Measurements from ENCODE around the gene SPACDR. TPM values are rescaled to one million over a fixed set of nuclear protein-coding genes. Genes with fewer than 3 reads are reported as not detected.
"Not testable (repeated sequence)": the region's sequence is repeated elsewhere in the genome, so short reads cannot be mapped to it uniquely, and the experiment has no call there.

Gene SPACDR
- total RNA-seq, 1 donor from 2014 or later, result 0.49 TPM

DNA sequence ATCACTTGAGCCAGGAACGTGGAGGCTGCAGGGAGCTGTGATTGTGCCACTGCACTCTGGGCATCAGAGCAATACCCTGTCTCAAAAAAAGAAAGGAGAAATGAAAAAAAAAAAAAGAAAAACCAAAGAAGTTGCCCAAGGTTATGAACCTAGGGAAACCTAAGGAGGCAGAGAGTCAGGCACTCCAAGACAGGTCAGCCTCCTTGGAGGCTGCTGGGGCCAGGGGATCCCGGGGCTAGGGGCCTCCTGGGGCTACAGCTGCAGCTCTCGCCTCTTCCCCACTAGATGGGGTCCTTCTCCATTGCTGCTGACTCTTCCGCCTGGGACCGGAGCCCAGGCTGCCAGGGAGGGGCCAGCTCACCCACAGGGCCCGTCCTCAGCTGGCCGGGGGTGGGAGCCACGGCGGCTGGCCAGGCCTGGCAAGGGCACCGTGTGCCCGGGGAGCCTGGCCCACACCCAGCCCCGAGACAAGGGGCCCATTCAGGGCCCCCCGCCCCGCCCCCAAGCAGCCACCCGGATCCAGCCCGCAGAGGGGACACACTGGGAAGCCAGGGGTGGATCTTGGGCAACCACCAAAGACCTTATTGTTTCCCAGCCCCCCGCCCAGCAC, 1.7 kb upstream of the SPACDR start:
- DNase-seq, result peak; percentile 42

- no peak for DNase-seq
Measured at GRCh38 chr7:100465299-100465698, 1.2 kb upstream of the SPACDR start.

GRCh38 chr7:100464791-100465190, 731 bp upstream of the SPACDR start:
- no peak for DNase-seq

GRCh38 chr7:100457033-100457432, 7.0 kb downstream of the SPACDR start:
- no peak for DNase-seq

DNA sequence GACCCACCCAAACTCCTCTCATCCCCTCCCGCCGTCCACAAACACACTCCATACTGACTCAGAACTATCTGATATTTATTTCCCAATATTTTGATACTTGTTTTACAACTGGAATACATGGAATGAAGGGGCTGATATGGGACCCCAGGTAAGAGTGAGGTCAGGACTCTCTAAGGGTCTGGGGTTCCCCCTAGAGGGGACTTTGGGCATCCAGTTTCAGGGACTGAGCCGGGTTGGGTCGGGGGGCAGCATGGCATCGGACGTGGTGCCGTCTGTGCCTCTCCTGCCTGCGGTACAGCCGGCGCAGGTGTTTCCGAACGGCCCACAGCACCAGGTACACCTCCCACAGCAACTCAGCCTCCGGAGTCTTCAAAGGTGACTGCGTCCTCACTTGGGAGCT, 7.5 kb downstream of the SPACDR start:
- DNase-seq, result no peak

- no peak for DNase-seq
Measured at GRCh38 chr7:100455206-100455605, 8.9 kb downstream of the SPACDR start.

DNA sequence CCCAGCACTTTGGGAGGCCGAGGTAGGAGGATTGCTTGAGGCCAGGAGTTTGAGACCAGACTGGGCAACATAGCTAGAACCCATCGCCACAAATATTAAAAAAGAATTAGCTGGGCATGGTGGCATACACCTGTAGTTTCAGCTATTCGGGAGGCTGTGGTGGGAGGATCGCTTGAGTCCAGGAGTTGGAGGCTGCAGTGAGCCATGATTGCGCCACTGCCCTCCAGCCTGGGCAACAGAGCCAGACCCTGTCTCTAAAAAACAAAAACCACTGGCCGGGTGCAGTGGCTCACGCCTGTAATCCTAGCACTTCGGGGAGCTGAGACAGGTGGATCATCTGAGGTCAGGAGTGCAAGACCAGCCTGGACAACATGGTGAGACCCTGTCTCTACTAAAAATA, 10.2 kb downstream of the SPACDR start:
- DNase-seq, result not testable (repeated sequence)

GRCh38 chr7:100452513-100452912, 11.5 kb downstream of the SPACDR start:
- no peak for DNase-seq

- DNase-seq, result no peak
Measured at GRCh38 chr7:100449190-100449795, 14.8 kb downstream of the SPACDR start.

DNA sequence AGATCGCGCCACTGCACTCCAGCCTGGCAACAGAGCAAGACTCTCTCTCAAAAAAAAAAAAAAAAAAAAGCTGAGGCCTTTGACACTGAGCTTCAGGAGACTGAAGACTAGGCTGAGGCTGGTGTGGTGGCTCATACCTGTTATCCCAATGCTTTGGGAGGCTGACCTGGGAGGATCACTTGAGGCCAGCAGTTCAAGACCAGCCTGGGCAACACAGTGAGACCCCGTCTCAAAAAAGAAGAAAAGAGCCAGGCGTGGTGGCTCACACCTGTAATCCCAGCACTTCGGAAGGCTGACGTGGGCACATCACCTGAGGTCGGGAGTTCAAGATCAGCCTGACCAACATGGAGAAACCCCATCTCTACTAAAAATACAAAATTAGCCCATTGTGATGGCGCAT, 16.7 kb downstream of the SPACDR start:
- DNase-seq, result not testable (repeated sequence)

GRCh38 chr7:100446040-100446439, 18.0 kb downstream of the SPACDR start:
- DNase-seq, result no peak

DNA sequence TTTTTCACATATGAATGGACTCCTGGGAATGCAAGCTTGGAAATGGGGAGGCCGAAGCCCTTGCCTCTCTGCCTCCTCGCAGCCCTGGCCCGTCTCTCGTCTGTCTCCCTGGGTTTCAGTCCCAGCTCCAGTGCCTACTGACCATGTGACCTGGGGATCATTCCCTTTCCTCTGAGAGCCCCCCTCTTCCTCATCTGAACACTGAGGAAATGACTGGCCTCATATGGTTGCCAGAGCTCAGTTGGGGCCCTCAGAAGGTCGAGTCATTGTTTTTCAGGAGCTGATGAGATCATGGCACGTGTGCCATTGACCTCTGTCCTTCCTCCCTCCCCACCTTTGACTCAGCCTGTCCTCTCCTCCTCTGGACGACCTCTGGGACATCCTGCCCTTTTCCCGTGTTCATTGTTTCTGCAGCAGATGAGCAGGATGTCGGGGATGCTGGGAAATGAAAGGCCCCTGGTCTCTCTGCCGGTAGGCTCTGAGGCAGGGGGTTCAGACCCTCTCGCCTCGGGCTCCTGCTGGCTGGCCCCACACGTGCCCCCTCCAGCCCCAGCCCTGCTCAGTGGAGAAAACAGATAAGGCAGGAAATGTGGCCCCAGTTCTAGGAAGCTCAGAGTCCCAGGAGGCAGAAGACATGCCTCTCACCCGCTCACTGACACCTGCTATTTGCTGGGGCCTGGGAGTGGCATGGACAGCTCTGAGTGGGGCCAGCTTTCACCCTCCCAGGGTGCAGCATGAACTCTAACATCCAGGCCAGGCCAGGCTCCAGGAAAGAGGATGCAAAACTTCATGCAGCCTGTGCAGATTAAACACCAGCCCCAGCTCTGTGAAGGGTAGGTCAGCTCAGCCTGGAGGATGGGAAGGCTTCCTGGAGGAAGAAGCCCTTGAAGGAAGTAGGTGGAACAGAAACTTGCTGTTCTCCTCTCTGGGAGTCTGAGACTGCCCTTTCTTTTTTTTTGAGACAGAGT, 19.5 kb downstream of the SPACDR start:
- DNase-seq, result peak; percentile 61

GRCh38 chr7:100443096-100443840, 20.8 kb downstream of the SPACDR start:
- no peak for DNase-seq

DNA sequence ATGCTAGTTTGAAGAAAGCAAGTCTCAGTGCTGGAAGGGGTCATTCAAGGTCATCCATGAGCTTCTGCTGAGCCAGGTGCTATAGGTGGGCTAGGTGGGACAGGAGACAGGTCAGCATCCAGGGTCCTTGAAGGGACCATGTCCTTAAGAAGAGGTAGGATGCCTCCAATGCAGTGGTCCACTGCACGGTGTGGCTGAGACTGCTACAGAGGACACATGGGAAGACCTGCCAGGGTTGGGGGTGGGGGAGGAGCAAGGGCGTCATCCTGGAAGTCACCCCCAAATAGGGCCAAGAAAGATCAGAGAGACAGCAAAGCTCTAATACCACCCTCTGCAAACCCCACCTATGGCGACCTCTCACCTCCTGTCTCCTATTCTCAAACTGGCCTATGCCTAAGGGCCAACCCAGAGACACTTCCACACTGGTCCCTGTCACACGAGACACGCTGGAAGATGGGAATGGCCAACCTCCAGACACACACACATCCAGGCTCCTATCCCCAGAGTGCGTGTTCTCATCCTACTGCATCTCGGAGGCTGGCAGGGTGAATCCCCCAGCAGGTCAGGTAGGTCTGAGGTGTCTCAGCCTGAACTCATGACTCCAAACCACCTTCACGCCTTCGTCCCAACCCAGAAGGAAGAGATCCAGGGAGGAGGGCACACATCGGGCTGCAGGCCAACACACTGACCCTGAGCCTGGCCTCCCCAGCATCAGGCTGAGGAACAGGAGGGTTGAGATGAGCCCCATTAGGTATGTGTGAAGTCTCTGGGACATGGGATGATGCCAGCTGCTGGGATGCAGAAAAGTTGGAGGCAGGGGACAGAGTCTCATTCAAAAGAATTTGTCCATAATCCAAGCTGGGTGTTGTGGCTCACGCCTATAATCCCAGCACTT, 22.2 kb downstream of the SPACDR start:
- no peak for DNase-seq

GRCh38 chr7:100439244-100439643, 24.8 kb downstream of the SPACDR start:
- not testable (repeated sequence) for DNase-seq

DNA sequence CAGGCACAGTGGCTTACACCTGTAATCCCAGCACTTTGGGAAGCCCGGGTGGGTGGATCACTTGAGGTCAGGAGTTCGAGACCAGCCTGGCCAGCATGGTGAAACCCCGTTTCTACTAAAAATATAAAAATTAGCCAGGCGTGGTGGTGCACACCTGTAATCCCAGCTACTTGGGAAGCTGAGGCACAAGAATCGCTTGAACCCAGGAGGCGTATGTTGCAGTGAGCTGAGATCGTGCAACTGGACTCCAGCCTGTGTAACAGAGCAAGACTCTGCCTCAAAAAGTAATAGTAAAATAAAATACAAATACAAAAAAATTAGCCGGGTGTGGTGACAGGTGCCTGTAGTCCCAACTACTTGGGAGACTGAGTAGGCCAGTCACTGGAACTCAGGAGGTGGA, 25.3 kb downstream of the SPACDR start:
- DNase-seq, result not testable (repeated sequence)

GRCh38 chr7:100438172-100438571, 25.9 kb downstream of the SPACDR start:
- DNase-seq, result no peak

DNA sequence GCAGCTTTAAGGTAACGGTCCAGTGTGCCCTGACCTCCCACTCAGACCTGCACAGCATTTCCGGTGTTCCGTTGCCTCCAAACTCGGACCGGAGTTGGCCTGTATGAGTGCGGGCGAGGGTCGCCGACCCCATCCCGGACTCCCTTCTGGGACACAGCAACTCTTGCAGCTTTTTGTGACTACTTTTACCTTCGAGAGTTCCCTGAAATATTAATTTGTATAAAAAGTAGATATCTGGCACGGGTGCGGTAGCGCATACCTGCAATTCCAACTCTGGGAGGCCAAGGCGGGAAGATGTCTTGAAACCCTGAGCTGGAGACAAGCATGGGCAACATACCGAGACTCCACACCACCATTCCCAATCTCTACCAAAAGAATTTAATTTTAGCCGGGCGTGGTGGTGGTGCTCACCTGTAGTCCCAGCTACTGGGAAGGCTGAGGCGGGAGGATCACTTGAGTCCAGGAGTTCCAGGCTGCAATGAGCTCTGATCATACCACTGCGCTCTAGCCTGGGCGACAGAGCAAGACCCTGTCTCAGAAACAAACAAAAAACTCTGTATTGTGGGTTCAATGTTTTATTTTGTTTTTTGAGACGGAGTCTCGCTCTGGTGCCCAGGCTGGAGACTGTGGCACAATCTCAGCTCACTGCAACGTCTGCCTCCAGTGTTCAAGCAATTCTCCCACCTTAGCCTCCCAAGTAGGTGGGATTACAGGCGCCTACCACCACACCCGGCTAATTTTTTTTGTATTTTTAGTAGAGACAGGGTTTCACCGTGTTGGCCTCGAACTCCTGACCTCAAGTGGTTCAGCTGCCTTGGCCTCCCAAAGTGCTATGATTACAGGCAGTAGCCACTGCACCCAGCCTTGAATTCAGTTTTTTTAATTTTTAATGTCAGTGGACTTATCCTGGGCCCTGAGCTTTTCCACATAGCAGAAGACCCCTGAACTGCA, 26.6 kb downstream of the SPACDR start:
- no peak for DNase-seq

GRCh38 chr7:100435401-100436304, 28.4 kb downstream of the SPACDR start:
- DNase-seq, result no peak

Data from skin of body (tissue), 2 donors.